Cardiac fibroblast (primary cell): ENCODE results near the gene KHDC3L.
A peak's percentile ranks its signal among the peaks of the same experiment; 100 is the strongest.

Experiments used
- DNase-seq, 2 donors: peaks; one replicate each; pipeline versions ENCODE4 v3.0.0 to v3.0.0-alpha.2; 2010; ENCODE audit warnings: low read depth in 2 of 2
- H3K4me3 ChIP-seq, 2 donors: replicated peaks in 1 of 2; 1 replicate in 1 of 2; 2 replicates in 1 of 2; pipeline ENCODE4 v1.5.1; 2011; ENCODE audit warnings: low read depth in 2 of 2, low read length in 2 of 2, mild to moderate bottlenecking in 2 of 2, moderate library complexity in 1 of 2
- TF ChIP-seq, protein P1 (sequence below): IDR thresholded peaks from one replicate; pipeline ENCODE4 v1.5.1; 2011; ENCODE audit warnings: low read depth, mild to moderate bottlenecking, low read length, inconsistent platforms

The KHDC3L gene

DNA sequence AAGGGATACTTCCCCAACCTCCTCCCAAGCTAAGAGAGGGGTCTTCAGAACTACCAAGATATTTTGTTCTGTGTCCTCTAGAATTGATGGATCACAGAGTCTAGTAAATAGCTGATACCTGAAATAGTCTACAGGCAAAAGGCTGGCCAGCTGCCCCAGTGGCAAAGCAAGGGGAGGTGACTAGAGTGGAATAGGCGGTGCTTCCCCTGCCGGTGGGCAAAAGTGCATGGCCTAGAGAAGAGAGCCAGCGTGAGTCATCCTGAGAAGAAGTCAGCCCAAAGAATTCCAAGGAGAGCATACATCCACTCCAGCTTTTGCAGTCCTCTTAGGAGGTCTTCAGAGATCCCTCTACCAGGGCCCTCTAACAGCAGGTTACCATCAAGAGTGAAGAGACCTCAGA, 23.1 kb upstream of the KHDC3L start:
- H3K4me3 ChIP-seq: no peak overlapping the region
- no peak for DNase-seq
- TF ChIP-seq, protein P1, sequence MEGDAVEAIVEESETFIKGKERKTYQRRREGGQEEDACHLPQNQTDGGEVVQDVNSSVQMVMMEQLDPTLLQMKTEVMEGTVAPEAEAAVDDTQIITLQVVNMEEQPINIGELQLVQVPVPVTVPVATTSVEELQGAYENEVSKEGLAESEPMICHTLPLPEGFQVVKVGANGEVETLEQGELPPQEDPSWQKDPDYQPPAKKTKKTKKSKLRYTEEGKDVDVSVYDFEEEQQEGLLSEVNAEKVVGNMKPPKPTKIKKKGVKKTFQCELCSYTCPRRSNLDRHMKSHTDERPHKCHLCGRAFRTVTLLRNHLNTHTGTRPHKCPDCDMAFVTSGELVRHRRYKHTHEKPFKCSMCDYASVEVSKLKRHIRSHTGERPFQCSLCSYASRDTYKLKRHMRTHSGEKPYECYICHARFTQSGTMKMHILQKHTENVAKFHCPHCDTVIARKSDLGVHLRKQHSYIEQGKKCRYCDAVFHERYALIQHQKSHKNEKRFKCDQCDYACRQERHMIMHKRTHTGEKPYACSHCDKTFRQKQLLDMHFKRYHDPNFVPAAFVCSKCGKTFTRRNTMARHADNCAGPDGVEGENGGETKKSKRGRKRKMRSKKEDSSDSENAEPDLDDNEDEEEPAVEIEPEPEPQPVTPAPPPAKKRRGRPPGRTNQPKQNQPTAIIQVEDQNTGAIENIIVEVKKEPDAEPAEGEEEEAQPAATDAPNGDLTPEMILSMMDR: no peak

DNA sequence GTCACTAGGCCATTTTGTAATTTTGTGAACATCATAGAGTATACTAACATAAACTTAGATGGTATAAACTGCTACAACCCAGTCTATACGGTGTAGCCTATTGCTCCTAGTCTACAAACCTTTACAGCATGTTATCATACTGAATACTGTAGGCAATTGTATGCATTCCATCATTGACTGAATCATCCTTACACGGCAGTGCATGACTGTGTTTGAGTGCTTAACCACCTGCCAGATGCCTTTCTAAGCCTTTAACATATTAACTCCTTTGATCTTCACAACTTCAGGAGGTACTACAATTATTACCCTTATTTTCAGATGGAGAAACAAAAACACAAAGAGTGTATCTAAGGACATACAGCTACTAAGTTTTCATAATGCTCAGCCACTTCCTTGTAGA, 22.4 kb upstream of the KHDC3L start:
- DNase-seq: peak in 1 of 2 donors; percentile 18
- no peak overlapping the region for H3K4me3 ChIP-seq
- TF ChIP-seq, protein P1: no peak

DNA sequence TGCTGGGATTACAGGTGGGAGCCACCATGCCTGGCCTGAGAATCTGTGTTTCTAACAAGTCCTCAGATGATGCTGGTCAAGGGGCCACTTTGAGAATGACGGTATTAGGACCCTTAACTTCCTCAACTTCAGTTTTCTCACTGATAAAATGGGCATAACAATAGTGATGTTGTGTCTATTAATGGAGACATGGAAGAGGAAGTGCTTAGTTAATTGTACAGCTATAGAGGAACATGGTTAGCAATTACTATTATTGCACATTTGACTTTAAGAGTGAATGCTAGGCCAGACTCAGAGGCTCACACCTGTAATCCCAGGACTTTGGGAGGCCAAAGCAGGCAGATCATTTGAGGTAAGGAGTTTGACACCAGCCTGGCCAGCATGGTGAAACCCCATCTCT, 21.1 kb upstream of the KHDC3L start:
- H3K4me3 ChIP-seq: no peak overlapping the region
- TF ChIP-seq, protein P1: no peak
- DNase-seq: no peak

DNA sequence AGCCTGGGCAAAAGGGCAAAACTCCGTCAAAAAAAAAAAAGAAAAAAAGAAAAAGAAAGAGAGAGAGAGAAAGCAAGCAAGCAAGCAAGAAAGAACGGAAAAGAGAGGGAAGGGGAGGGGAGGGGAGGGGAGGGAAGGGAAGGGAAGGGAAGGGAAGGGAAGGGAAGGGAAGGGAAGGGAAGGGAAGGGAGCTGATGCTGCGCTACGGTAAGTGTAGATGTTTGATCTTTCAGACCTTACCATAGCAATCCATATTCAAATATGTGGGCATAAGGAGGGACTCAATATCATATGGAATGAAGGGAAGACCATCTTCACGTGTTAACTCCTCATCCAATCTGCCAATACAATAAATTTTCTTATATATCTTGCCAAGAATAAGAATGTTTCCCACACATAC, 20.3 kb upstream of the KHDC3L start:
- TF ChIP-seq, protein P1: no peak
- no peak for DNase-seq
- H3K4me3 ChIP-seq: no peak overlapping the region

DNA sequence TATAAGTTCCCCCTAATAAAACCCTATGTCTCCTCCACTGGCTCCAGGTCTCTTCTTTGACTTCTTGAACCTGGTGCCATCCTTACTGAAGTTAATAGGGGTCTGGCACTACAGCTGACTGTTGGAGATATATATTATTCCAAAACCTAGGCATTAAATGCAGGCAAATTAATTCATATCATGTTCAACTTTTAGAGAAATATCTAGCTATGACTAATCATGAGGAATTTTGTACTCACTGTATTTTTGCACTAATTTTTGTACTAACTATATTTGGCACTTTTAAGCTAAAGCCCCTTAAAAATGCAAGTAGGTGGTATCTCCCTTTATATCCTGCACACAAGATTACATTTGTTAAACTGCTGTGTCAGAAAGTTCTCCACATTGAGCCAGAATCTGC, 19.3 kb upstream of the KHDC3L start:
- TF ChIP-seq, protein P1: no peak
- no peak for DNase-seq
- no peak overlapping the region for H3K4me3 ChIP-seq

DNA sequence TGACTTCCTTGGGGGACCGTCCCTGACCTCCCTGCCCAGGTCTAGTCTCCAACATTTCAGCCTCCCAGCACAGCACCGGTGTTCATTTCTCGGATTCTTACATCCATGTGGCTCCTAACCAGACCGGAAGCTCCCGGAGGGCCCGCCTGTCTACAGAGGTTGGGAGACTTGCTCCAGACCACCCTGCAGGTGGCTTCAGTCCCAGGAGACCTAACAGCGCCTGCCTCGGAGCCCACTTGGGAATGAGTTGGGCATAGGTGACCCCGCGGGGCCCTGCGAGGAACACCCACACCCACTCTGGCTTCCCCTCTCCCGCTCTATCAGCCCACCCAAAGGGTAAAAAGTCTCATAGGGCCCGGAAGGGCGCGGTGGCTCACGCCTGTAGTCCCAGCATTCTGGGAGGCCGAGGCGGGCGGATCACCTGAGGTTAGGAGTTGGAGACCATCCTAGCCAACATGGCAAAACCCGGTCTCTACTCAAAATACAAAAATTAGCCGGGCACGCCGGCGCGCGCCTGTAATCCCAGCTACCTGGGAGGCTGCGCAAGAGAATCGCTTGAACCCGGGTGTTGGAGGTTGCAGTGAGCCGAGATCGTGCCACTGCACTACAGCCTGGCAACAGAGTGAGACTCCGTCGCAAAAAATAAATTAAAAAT, 13.8 kb upstream of the KHDC3L start:
- TF ChIP-seq, protein P1: no peak
- H3K4me3 ChIP-seq: no peak overlapping the region
- no peak for DNase-seq

DNA sequence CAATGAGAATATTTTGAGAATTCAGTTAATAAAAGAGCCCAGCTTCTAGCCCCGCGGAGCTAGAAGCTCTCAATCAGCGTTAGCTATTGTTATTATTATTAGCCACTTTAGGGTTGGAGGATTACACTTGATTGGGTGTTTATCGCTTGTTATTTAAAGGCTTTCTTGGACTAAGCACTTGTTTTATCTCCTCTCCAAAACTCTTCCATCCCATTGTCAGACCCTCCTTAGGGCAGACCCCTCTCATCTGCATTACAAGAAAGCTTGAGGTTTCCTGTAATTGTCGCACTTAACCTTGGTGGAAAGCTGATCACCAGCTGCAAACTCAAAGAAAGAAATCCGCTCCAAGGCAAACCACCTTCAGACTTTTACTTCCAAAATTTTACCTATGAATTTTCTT, 13.1 kb upstream of the KHDC3L start:
- TF ChIP-seq, protein P1: no peak
- no peak for DNase-seq
- H3K4me3 ChIP-seq: no peak overlapping the region
